GM19043 (cell line): Measurements from ENCODE around the gene PDE5A.

Source experiments
- ATAC-seq: cut with Tn5 transposase; IDR thresholded peaks from one replicate; pipeline ENCODE4 v1.9.1; 2021; ENCODE audit warnings: low read depth; ENCODE audit not compliant: unreplicated experiment

The PDE5A gene

DNA sequence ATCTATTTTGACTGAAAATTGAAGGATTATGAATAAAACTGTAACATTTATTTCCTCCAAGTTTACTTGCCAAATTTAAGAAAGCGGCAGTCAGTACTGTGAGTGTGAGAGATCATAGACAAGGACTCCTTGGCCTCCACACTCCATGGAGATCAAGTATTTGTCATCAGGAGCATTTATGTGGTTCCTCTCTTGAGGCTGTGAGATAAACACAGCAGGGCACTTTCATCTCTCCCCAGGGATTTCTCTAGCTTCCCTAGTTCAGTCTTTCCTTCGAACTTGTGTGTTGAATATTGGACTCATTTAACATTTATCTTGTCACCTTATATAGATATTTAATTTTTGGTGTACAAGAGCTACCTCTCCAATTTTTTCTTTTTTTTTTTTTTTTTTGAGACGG, 40.8 kb downstream of the PDE5A start:
- no peak for ATAC-seq

DNA sequence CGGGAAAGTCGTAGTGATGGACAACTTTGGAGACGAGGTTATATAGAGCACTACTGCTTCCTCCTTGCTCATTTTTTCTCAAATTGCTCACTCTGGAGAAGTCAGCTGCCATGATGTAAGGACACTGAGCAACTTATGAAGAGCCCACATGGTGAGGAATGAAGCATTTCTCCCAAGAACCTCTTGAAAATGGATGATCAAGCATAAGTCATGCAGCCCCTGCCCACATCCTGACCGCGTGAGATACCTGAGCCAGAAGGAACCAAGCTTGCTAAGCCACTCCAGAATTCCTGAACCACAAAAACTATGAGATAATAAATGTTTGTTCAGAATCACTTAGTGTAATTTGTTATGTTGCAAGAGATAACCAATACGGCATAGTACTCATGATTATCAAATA, 42.8 kb downstream of the PDE5A start:
- no peak for ATAC-seq

DNA sequence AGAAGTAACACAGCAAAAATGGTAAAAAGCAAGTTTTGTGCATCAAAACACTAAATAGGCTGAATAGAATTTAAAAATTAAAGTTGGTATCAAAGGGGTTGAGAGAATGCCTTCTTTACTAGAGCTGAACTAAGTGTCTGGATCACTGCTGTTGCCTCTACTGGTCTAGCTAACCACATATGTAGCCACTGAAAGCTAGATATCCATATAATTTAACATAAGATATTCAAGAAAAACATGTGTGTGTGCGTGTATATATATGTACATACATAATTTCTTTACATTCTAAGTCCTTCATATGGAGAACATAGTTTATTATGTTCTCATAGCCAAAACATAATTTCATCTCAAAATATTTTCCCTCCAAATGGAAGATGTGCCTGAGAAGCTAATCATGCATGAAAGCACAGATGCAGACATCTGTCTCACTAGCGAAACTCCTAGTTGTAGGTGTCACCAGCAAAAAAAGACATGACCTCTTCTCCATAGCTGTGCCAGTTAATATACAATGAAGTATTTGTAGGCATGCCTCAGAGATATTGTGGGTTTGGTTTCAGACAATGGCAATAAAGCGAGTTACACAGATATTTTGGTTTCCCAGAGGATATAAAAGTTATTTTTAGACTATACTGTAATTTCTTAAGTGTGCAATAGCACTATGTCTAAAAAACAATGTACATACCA, 47.3 kb downstream of the PDE5A start:
- ATAC-seq, result no peak

DNA sequence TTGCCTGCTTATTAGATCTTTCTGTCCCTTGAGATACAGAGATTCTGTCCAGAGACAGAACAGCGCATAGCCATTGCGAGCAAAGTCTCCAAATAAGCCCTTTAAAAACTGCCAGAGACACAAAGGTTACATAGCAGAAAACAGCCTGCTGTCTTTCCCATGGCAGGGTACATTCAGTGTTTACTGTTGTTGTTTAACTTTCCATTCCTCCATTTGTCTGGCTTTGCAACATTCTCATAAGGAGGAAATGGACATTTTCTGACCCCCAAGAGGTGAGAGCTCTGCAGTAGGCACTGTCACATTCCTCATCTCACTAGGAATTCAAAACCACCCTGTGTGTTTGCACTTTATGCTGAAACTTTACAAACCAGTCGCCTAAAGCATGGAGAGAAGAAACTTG, 48.3 kb downstream of the PDE5A start:
- no peak for ATAC-seq

DNA sequence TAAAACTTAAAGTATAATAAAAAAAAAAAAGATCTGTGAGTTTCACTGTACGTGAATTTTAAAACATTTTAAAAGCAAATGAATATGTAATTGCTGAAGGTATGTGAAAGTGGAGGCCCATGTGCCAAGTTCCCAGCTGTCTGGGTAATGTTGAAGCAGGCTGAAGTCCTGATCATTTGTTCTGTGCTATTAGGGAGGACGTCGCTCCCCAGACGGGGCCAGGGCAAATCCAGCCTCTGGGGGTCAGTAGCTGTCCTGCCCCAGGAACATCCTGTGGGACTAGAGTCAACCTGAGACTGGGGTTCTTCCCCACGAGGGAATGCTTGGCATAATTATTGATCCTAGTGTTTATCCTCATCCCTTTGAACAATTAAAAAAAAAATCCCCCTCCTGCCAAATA, 48.8 kb downstream of the PDE5A start:
- no peak for ATAC-seq

DNA sequence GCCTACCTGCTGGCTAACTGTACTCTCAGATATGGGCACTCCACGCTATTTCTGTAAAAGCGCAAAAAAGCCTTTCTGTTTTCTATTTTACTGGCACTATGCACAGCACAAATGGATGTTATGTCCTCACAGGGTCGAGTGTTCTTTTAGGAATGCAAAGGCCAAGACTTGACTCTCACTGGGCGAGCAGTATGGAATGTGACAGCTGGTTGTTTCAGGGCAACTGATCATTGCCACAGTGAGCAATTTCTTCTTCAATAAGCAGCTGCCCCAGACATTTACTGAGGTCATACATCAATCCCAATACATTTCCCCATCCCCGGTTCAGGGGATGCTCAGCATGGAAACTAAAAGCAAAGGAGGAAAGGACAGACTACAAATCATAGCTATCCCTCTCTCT, 58.2 kb downstream of the PDE5A start:
- no peak for ATAC-seq

GRCh38 chr4:119564106-119564505, 64.5 kb downstream of the PDE5A start:
- ATAC-seq, result no peak

GRCh38 chr4:119559044-119559647, 69.5 kb downstream of the PDE5A start:
- ATAC-seq, result no peak

DNA sequence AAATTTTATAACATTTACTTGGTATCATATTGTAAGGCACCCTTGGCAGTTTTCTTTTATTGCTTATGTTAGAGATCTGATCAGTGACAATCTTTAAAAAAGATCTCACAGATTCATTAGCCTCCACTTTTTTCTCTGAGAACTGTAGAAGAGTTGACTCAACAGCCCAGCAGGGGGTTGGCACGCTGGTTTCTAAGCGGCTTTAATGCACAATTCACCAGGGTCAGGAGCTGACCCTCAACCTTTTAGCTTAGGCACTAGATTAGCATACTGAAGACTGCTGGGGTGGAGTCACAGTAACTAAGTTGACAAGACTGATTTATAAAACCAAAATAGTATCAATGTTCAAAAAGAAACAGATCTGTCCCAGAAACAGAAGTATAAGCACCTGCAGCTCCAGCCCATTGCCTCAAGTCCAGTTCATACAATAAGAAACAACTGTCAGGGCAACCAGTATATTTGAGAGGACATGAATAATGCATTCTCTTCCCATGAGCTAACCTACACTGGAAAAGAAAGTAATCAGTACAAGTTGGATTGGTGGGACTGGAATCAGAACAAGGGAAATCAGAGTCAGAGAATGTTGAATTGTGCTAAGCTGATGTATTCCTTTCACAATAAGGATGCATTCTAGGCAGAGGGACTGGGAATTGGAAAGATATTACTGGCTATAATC, 77.6 kb downstream of the PDE5A start:
- ATAC-seq, result no peak

DNA sequence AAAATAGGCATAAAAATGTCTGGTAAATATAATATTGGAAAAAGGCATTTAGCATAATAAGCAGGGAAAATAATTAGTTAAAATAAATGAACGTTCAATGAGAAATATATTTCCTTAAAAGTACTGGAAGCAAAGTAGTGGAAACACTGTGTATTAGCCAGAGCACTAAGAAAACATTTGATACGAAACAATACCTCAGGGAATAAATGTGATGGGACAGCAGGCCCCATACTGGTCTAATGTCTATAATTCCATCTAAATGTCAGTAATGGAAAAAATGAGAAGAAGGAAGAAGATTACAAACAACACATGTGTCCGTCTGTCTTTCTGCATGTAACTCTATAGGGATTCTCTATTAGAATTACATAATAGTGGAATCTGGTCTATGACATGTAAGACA, 79.0 kb downstream of the PDE5A start:
- no peak for ATAC-seq

DNA sequence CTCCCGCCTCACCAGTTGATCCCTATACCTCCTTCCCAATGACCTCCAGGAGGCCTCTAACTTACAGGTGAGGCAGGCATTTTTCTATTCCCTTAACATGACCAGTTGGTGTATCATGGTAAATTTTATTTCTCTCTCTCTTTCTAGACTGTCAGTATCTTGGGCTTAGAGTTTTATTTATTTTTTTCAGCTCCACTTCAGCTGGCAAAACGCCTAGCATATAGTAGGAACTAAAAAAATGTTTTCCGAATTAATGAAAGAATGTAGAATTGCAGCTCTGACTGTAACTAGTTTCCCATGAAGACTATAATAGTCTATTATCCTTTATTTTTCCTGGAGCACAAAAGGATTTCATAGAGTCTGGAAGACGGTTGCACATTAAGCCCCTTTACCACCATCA, 84.8 kb downstream of the PDE5A start:
- no peak for ATAC-seq

- no peak for ATAC-seq
Measured at GRCh38 chr4:119543187-119543586, 85.4 kb downstream of the PDE5A start.

- no peak for ATAC-seq
Measured at GRCh38 chr4:119540249-119540648, 88.4 kb downstream of the PDE5A start.

DNA sequence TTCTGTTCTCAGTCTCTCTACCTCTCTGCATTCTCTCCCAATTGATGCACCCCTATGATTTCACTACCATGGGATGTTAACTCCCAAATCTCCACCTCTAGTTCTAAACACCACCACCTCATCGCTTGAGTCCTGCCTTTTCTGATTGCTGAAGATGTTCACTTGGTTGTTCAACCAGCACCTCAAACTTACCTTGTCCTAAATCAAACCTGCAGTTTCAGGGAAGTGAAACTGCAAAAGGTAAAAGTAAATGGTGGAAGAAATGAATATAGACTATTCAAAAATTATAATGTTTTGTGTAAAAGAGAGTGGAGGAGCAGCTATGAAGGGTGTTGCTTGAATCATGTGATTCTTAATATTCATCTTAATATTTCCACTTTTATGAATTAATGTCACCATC, 91.0 kb downstream of the PDE5A start:
- peak; percentile 27 for ATAC-seq

DNA sequence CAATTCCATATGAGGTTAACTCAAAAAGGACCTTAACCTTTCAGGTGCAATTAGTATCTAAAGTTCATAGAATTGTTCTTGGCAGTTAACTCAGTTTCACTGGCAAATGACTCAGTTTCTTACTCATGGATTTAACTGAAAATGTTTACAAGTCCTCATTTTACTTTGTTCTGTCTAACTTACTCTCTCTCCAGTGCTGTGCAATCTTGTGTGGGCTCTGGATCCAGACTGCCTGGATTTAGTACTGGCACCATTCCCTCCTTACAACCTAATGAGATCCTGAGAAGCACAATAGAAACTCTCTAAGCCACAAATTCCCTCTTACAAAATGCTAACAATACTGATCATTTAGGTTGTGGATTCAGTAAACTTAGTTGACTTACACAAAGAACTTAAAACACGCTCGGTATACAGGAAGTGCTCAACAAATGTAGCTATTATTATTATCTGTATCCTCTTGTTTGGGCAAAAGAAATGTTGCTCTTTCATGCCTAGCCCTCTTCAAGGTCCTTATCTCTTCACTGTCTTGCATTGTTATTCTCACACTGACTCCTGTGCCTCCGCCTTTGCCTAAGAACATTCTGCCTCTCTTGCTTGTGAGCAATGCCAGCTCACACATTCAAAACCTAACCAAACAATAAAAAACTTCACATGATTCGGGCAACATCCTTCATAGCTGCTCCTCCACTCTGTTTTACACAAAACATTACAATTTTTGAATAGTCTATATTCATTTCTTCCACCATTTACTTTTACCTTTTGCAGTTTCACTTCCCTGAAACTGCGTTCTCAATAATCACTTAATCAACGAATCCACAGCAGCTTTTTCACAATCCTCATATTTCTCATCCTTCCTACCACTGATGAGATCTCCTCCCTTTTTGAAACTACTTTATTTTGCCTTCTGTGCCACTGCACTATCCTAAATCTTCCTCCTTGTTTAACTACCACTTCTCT, 91.8 kb downstream of the PDE5A start:
- ATAC-seq, result peak; percentile 34

DNA sequence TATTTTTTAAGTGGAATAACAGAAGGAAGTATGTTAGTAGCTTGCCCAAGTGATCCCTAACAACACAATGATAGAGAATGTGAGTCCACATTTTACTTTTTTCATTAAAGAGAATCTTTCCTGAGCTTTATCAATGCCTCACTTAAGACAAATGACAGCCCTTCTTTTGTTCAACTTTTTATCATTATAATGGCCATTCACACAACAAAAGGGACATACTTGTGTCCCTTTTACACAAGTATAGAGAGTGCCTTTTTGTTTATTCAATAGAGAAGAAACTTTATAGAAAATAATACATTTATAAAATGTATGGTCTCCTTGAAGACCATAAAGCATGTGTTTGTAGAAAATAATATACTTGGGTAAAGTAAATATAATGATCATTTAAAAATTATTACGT, 96.3 kb downstream of the PDE5A start:
- ATAC-seq, result no peak

- no peak for ATAC-seq
Measured at GRCh38 chr4:119529788-119530187, 98.8 kb downstream of the PDE5A start.

DNA sequence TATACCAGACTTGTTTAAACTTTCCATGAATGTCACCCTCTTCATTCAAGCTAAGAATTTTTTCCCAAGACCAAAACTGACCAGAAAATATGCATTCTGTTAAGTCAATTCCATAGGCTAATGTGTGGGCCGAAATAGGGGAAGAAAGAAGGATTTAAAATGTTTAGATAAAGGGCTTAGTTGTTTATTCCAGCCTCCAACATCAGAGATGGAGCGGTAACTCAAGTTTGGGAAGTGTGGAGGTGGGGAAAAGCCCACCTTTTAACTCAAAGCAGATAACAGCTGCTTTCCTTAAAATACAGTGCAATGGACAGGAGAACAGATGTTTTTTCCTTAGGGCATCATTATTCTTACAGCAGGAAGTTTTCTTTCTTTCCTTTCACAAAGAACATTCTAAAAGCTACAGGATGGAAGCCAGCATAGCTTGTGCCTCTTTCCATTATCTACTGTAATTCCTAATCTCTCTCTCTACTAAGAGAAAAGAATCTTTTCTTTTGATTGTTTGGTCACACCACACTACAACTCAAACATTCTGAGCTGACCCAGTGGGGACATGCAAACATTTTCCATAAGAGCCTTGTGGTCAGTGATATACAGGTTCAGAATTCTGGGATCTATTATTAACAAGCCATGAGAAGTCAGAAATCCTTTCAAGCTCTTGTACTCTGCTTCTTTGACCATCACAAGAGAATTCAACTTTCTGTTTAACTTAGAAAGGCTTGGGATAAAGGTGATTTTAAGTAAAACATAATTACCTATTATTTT, 101.6 kb downstream of the PDE5A start:
- ATAC-seq, result no peak

- ATAC-seq, result no peak
Measured at GRCh38 chr4:119525771-119526712, 102.6 kb downstream of the PDE5A start.
